Keratinocyte (primary cell): Measurements from ENCODE around the gene FGFBP1. TPM values are rescaled to one million over a fixed set of nuclear protein-coding genes. Genes with fewer than 3 reads are reported as not detected.

Source experiments
- DNase-seq: peaks from one replicate; pipeline ENCODE4 v3.0.0-alpha.2; 2011; ENCODE audit warnings: low read depth, missing footprints, low spot score
- FAIRE-seq: peaks from 2 replicates; lab custom pipeline; 2011; peaks lifted over from hg19 to GRCh38; lab: Jason Lieb, UNC
- H2AFZ ChIP-seq: 2 replicates; pipeline ENCODE4 v1.6.0; 2012; ENCODE audit warnings: low read length, control low read depth, inconsistent platforms; ENCODE audit not compliant: control insufficient read depth
- H3K27ac ChIP-seq: 2 replicates; pipeline ENCODE4 v1.5.1; 2011; ENCODE audit warnings: low read length; ENCODE audit not compliant: control insufficient read depth, insufficient read depth
- H3K27me3 ChIP-seq: 3 replicates; pipeline ENCODE4 v1.6.0; 2011; ENCODE audit warnings: low read length; ENCODE audit not compliant: control insufficient read depth, insufficient read depth; ENCODE audit errors: extremely low read depth
- H3K36me3 ChIP-seq, 2 experiments: 2 replicates in 1 of 2; 3 replicates in 1 of 2; pipeline ENCODE4 v1.5.1; 2011; ENCODE audit warnings: low read length in 2 of 2, mild to moderate bottlenecking in 1 of 2; ENCODE audit not compliant: control insufficient read depth in 2 of 2, insufficient read depth in 2 of 2; ENCODE audit errors: extremely low read depth in 1 of 2
- H3K4me1 ChIP-seq: 3 replicates; pipeline ENCODE4 v1.5.1; 2011; ENCODE audit warnings: low read length; ENCODE audit not compliant: control insufficient read depth, insufficient read depth; ENCODE audit errors: extremely low read depth
- H3K4me2 ChIP-seq: 3 replicates; pipeline ENCODE4 v1.6.0; 2011; ENCODE audit warnings: low read depth, low read length; ENCODE audit not compliant: control insufficient read depth, insufficient read depth; ENCODE audit errors: extremely low read depth
- H3K4me3 ChIP-seq, 3 experiments: fragments of 200-600 bp in 1 of 3; sonication (generic) in 1 of 3; 2 replicates in 2 of 3; 3 replicates in 1 of 3; pipeline ENCODE4 v1.5.1; 2011 to 2016; ENCODE audit warnings: low read length in 3 of 3, mild to moderate bottlenecking in 3 of 3, control low read depth in 2 of 3, inconsistent platforms in 1 of 3, low read depth in 1 of 3, mixed read lengths in 1 of 3, mixed run types in 1 of 3, moderate library complexity in 1 of 3; ENCODE audit not compliant: control insufficient read depth in 2 of 3, insufficient read depth in 2 of 3; ENCODE audit errors: extremely low read depth in 1 of 3
- H3K79me2 ChIP-seq: 2 replicates; pipeline ENCODE4 v1.6.0; 2012; ENCODE audit warnings: low read length; ENCODE audit not compliant: control insufficient read depth, insufficient read depth
- H3K9ac ChIP-seq: 3 replicates; pipeline ENCODE4 v1.6.0; 2011; ENCODE audit warnings: low read length; ENCODE audit not compliant: control insufficient read depth, insufficient read depth; ENCODE audit errors: extremely low read depth
- H3K9me1 ChIP-seq: 3 replicates; pipeline ENCODE4 v1.6.0; 2011; ENCODE audit warnings: low read length; ENCODE audit not compliant: control insufficient read depth, insufficient read depth; ENCODE audit errors: extremely low read depth
- H3K9me3 ChIP-seq: 2 replicates; pipeline ENCODE4 v1.5.1; 2012; ENCODE audit warnings: low read depth, low read length; ENCODE audit not compliant: control insufficient read depth
- H4K20me1 ChIP-seq: 3 replicates; pipeline ENCODE4 v1.6.0; 2011; ENCODE audit warnings: low read length; ENCODE audit not compliant: control insufficient read depth, insufficient read depth; ENCODE audit errors: extremely low read depth
- EZH2 ChIP-seq: IDR thresholded peaks from one replicate; pipeline ENCODE4 v1.6.1; 2012; ENCODE audit warnings: inconsistent platforms, mild to moderate bottlenecking, low read length, moderate library complexity
- dilution Hi-C: fragments of 300-500 bp; cut with MboI; formaldehyde crosslinking; loops from one replicate; pipeline ENCODE4 v1.7.0; 2020; ENCODE audit warnings: low sequenced_read_pairs; ENCODE audit not compliant: extremely low pct_ligation_motif_present
- polyA plus RNA-seq, 5 experiments: library from polyadenylated mRNA; depleted of rRNA in 3 of 5; stranded (reverse) in 3 of 5; stranded (forward) in 1 of 5; unstranded in 1 of 5; fragments of >200 nt; gene quantifications; 1 replicate in 1 of 5; 2 replicates in 3 of 5; 3 replicates in 1 of 5; pipeline versions ENCODE4 v1.2.1 to v1.2.3, GENCODE V29; 2011 to 2012; ENCODE audit warnings: missing spikeins in 2 of 5, low read depth in 1 of 5, low replicate concordance in 1 of 5
- TF ChIP-seq, protein P1 (sequence below), 3 experiments: IDR thresholded peaks in 1 of 3; conservative IDR thresholded peaks in 1 of 3; optimal IDR thresholded peaks in 1 of 3; 2 replicates in 2 of 3; 3 replicates in 1 of 3; pipeline versions ENCODE3 to v1.5.1; 2011; ENCODE audit warnings: low read length in 3 of 3, mild to moderate bottlenecking in 3 of 3, moderate library complexity in 2 of 3, control low read depth in 1 of 3, inconsistent platforms in 1 of 3; ENCODE audit not compliant: insufficient read depth in 2 of 3; ENCODE audit errors: extremely low read depth in 1 of 3

The FGFBP1 gene
- polyA plus RNA-seq, 1 donor (not counting 4 experiments of a cell fraction or from before 2014, with no cell fraction given), result 2,189 TPM

DNA sequence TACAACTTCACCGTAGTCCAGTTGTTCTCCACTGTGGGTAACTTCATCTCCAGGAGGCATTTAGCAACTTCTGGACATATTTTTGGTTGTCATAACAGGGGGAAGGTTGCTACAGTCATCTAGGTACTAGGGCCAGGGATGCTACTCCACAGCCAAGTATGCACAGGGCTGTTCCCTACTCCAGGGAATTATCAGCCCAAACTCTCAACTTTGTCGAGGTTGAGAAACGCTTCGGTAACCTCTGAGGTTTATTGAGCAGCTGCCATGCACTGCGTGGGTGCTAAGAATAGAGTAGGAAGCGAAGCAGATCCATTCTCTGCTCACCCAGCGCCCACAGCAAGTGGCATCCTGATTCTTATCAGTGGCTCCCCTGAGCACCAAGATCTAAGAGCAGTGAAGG lies 8.2 kb downstream of the FGFBP1 start:
- H4K20me1 ChIP-seq, result no peaks in the 10 kb centered on the region
- TF ChIP-seq, protein P1, sequence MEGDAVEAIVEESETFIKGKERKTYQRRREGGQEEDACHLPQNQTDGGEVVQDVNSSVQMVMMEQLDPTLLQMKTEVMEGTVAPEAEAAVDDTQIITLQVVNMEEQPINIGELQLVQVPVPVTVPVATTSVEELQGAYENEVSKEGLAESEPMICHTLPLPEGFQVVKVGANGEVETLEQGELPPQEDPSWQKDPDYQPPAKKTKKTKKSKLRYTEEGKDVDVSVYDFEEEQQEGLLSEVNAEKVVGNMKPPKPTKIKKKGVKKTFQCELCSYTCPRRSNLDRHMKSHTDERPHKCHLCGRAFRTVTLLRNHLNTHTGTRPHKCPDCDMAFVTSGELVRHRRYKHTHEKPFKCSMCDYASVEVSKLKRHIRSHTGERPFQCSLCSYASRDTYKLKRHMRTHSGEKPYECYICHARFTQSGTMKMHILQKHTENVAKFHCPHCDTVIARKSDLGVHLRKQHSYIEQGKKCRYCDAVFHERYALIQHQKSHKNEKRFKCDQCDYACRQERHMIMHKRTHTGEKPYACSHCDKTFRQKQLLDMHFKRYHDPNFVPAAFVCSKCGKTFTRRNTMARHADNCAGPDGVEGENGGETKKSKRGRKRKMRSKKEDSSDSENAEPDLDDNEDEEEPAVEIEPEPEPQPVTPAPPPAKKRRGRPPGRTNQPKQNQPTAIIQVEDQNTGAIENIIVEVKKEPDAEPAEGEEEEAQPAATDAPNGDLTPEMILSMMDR (optimal IDR thresholded peaks at IDR 0.05 in 1 of 3, IDR thresholded peaks at IDR 0.05 in 1 of 3, conservative IDR thresholded peaks at IDR 0.05 in 1 of 3; ENCODE audit: extremely low read depth in 1 of 3, insufficient read depth in 2 of 3, low read length in 3 of 3), result no peak
- no peak for TF ChIP-seq EZH2
- H2AFZ ChIP-seq, result no peak overlapping the region
- DNase-seq (no peak), FAIRE-seq (peak; percentile 67)
- H3K27me3 ChIP-seq, result no peaks in the 10 kb centered on the region
- no peaks in the 10 kb centered on the region for H3K79me2 ChIP-seq
- no peak overlapping the region for H3K27ac ChIP-seq
- peaks cover 18% of the 10 kb centered on the region for H3K4me1 ChIP-seq
- no peak overlapping the region for H3K9ac ChIP-seq
- no peaks in the 10 kb centered on the region for H3K9me3 ChIP-seq
- H3K36me3 ChIP-seq, result peaks cover 2 to 5% of the 10 kb centered on the region in 2 experiments
- H3K4me3 ChIP-seq, result no peak overlapping the region
- no peaks in the 10 kb centered on the region for H3K9me1 ChIP-seq
- dilution Hi-C loops, result no loop called here
- no peak overlapping the region for H3K4me2 ChIP-seq

DNA sequence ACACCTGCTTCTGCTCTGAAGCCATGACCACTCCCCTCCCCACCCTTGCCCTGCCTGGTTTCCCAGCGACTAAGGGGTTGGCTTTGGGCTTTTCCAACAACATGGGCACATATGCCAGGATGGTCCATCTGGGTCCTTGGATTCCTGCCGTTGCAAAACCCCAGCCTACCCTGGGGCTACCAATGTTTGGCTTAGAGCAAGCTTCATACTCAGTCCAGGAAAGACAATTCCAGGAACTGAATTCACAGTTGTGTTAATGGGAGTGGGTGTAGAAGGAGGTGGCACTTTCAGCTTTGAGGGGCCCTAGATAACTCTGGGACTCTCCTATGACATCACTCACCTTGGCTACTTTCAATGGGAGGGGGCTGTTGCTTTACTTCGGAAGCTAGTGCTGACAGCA lies 9.0 kb downstream of the FGFBP1 start:
- FAIRE-seq (peak; percentile 49), DNase-seq (no peak)
- Histone ChIP-seq H2AFZ (no peak overlapping the region), H3K27me3 (no peaks in the 10 kb centered on the region), H3K9me1 (no peaks in the 10 kb centered on the region), H3K9ac (no peak overlapping the region), H3K4me2 (no peak overlapping the region), H3K4me3 (no peak overlapping the region), H3K9me3 (no peaks in the 10 kb centered on the region), H3K27ac (no peak overlapping the region), H3K36me3 (peaks cover 2 to 4% of the 10 kb centered on the region in 2 experiments), H3K79me2 (no peaks in the 10 kb centered on the region), H3K4me1 (peaks cover 14% of the 10 kb centered on the region), H4K20me1 (no peaks in the 10 kb centered on the region)
- dilution Hi-C loops, result no loop called here
- TF ChIP-seq, protein P1 (optimal IDR thresholded peaks at IDR 0.05 in 1 of 3, IDR thresholded peaks at IDR 0.05 in 1 of 3, conservative IDR thresholded peaks at IDR 0.05 in 1 of 3; ENCODE audit: extremely low read depth in 1 of 3, insufficient read depth in 2 of 3, low read length in 3 of 3), result no peak
- no peak for TF ChIP-seq EZH2
